SK-MEL-5 (cell line): ENCODE results near the gene PDCD2. TPM values are rescaled to one million over a fixed set of nuclear protein-coding genes. Genes with fewer than 3 reads are reported as not detected.

Experiments used
- total RNA-seq: library from RNA; depleted of rRNA; stranded (reverse); fragments of >200 nt; shearing (Covaris generic); gene quantifications from 2 replicates; pipeline ENCODE4 v1.2.3, GENCODE V29; 2014; rRNA removed

The PDCD2 gene
- total RNA-seq, 1 experiment from 2014 or later: 137 TPM

Other genes starting within 250 kb of the PDCD2 start
- 341 and 368 TPM in 2 replicates for gene PSMB1, start 31.3 kb downstream of the PDCD2 start, total RNA-seq
- gene TBP, start 30.3 kb downstream of the PDCD2 start, total RNA-seq: 17.4 and 17.9 TPM in 2 replicates